MCF 10A (cell line): Measurements from ENCODE around the gene HTT-AS. TPM values are rescaled to one million over a fixed set of nuclear protein-coding genes. Genes with fewer than 3 reads are reported as not detected.

ENCODE experiments used
- BruUV-seq: library from RNA; stranded (reverse); fragments of 400-500 nt; replicated peaks from 2 replicates; lab custom pipeline; 2021; lab: Mats Ljungman, UMichigan
- CTCF ChIA-PET: fragments of 300-600 bp; sonication (Branson Sonifier 250); formaldehyde crosslinking; extraction: SDS; loops from one replicate; lab custom pipeline; 2021; ENCODE audit warnings: antibody characterized with exemption, inconsistent platforms; lab: Yijun Ruan, JAX
- POLR2A ChIA-PET: fragments of 300-600, 350-650 bp; sonication (Branson Sonifier 250); formaldehyde crosslinking; extraction: SDS; loops from one replicate; lab custom pipeline; 2020; ENCODE audit warnings: antibody characterized with exemption, inconsistent platforms; lab: Yijun Ruan, JAX
- DNase-seq: peaks from one replicate; pipeline ENCODE4 v3.0.0-alpha.2; 2018; ENCODE audit not compliant: unreplicated experiment
- H3K27ac Mint-ChIP-seq: one replicate; pipeline ENCODE4 v1.8.0; 2022; ENCODE audit warnings: mild to moderate bottlenecking, low read depth, mixed read lengths; ENCODE audit not compliant: unreplicated experiment
- H3K27me3 Mint-ChIP-seq: one replicate; pipeline ENCODE4 v1.8.0; 2022; ENCODE audit warnings: mixed read lengths; ENCODE audit not compliant: insufficient read depth, unreplicated experiment
- H3K36me3 Mint-ChIP-seq: one replicate; pipeline ENCODE4 v1.8.0; 2022; ENCODE audit warnings: mild to moderate bottlenecking, moderate library complexity, mixed read lengths; ENCODE audit not compliant: insufficient read depth, unreplicated experiment
- H3K4me1 Mint-ChIP-seq: one replicate; pipeline ENCODE4 v1.8.0; 2022; ENCODE audit warnings: mixed read lengths; ENCODE audit not compliant: insufficient read depth, unreplicated experiment
- H3K4me3 Mint-ChIP-seq: one replicate; pipeline ENCODE4 v1.8.0; 2022; ENCODE audit warnings: mild to moderate bottlenecking, moderate library complexity, mixed read lengths; ENCODE audit not compliant: unreplicated experiment
- H3K9me3 Mint-ChIP-seq: one replicate; pipeline ENCODE4 v1.8.0; 2022; ENCODE audit warnings: mixed read lengths; ENCODE audit not compliant: unreplicated experiment
- CTCF ChIP-seq: fragments of 200-600 bp; IDR thresholded peaks from one replicate; pipeline ENCODE4 v1.8.0; 2022; ENCODE audit warnings: antibody characterized with exemption, mild to moderate bottlenecking; ENCODE audit not compliant: unreplicated experiment
- intact Hi-C: fragments of 100-400 bp; cut with micrococcal nuclease; formaldehyde crosslinking; loops from 2 replicates; pipeline ENCODE4 v1.14.1; 2022
- total RNA-seq: library from RNA; stranded (reverse); gene quantifications from 2 replicates; pipeline ENCODE4 v1.2.3, GENCODE V29; 2022

Gene HTT-AS
- total RNA-seq, 1 experiment from 2014 or later: not detected

GRCh38 chr4:3065551-3065950 is 8.8 kb downstream of the HTT-AS start:
- Mint-ChIP-seq H3K9me3 (no peaks in the 10 kb centered on the region), H3K36me3 (peaks cover 7% of the 10 kb centered on the region), H3K27me3 (peaks cover 21% of the 10 kb centered on the region), H3K27ac (no peak overlapping the region), H3K4me3 (no peak overlapping the region), H3K4me1 (peaks cover 6% of the 10 kb centered on the region)
- BruUV-seq: no TSS peak
- CTCF ChIA-PET: no interaction called here
- intact Hi-C loops: no loop called here
- TF ChIP-seq CTCF: no peak
- DNase-seq: no peak
- POLR2A ChIA-PET: no interaction called here

- H3K9me3 Mint-ChIP-seq: no peaks in the 10 kb centered on the region
Observed at GRCh38 chr4:3062471-3062870, 11.9 kb downstream of the HTT-AS start.

GRCh38 chr4:3060946-3061345 is 13.4 kb downstream of the HTT-AS start:
- DNase-seq: no peak
- Mint-ChIP-seq H3K27ac (no peak overlapping the region), H3K36me3 (no peaks in the 10 kb centered on the region), H3K4me1 (peaks cover 6% of the 10 kb centered on the region), H3K9me3 (peaks cover 2% of the 10 kb centered on the region), H3K27me3 (peaks cover 35% of the 10 kb centered on the region), H3K4me3 (no peak overlapping the region)
- no TSS peak for BruUV-seq
- ChIA-PET POLR2A (interaction anchor here (0.6 to 2.2 kb wide), 3 partner anchors 11 to 52 kb away, joined by 3 to 4 read pairs (median 4); no protein-coding TSS in a partner anchor), CTCF (interaction anchor here (1.0 kb wide), 1 partner anchor 13 kb away, joined by 3 read pairs; no protein-coding TSS in a partner anchor)
- intact Hi-C loops: no loop called here
- TF ChIP-seq CTCF: no peak

More at GRCh38 chr4:3062471-3062870, 11.9 kb downstream of the HTT-AS start:
- H3K27me3 Mint-ChIP-seq: peaks cover 35% of the 10 kb centered on the region
- TF ChIP-seq CTCF: no peak
- H3K4me3 Mint-ChIP-seq: no peak overlapping the region
- peaks cover 6% of the 10 kb centered on the region for H3K4me1 Mint-ChIP-seq
- no peaks in the 10 kb centered on the region for H3K36me3 Mint-ChIP-seq
- CTCF ChIA-PET: interaction anchor here (0.6 kb wide), 1 partner anchor 72 kb away, joined by 3 read pairs; no protein-coding TSS in a partner anchor
- intact Hi-C loops: no loop called here
- POLR2A ChIA-PET: no interaction called here
- BruUV-seq: no TSS peak
- DNase-seq: no peak
- H3K27ac Mint-ChIP-seq: no peak overlapping the region

- CTCF ChIA-PET: interaction anchor here (0.6 to 1.5 kb wide), 3 partner anchors 12 to 76 kb away, joined by 3 to 6 read pairs (median 3); no protein-coding TSS in a partner anchor
- no peak for TF ChIP-seq CTCF
- Mint-ChIP-seq H3K27ac (no peak overlapping the region), H3K4me3 (no peak overlapping the region), H3K36me3 (no peaks in the 10 kb centered on the region), H3K27me3 (peaks cover 35% of the 10 kb centered on the region), H3K9me3 (peaks cover 7% of the 10 kb centered on the region), H3K4me1 (peaks cover 6% of the 10 kb centered on the region)
- POLR2A ChIA-PET: interaction anchor here (0.6 to 2.2 kb wide), 4 partner anchors 12 to 270 kb away, joined by 3 to 4 read pairs (median 4); partner anchors contain the start of genes GRK4 and NOP14
- no peak for DNase-seq
- no TSS peak for BruUV-seq
- intact Hi-C loops: no loop called here
Observed at GRCh38 chr4:3059943-3060342, 14.4 kb downstream of the HTT-AS start.
